HL-60/S4 (cell line): ENCODE measurements around the gene PPM1F.

Experiments
- in situ Hi-C: fragments of 300-500 bp; cut with MboI; formaldehyde crosslinking; loops from 2 replicates; pipeline ENCODE4 v1.14.3; 2022; ENCODE audit warnings: low sequenced_read_pairs

Gene PPM1F

GRCh38 chr22:21942407-21943343 is 10.0 kb downstream of the PPM1F start:
- in situ Hi-C loops, result loop anchor here (10.0 to 25.0 kb wide), 2 partner anchors 238 to 380 kb away; partner anchors contain the start of genes RIMBP3C and UBE2L3

GRCh38 chr22:21941921-21942320 is 10.7 kb downstream of the PPM1F start:
- in situ Hi-C loops, result loop anchor here (10.0 to 25.0 kb wide), 2 partner anchors 237 to 380 kb away; partner anchors contain the start of genes RIMBP3C and UBE2L3

GRCh38 chr22:21940521-21940920 is 12.1 kb downstream of the PPM1F start:
- in situ Hi-C loops, result loop anchor here (10.0 to 25.0 kb wide), 2 partner anchors 236 to 378 kb away; partner anchors contain the start of genes RIMBP3C and UBE2L3

- in situ Hi-C loops, result loop anchor here (10.0 to 25.0 kb wide), 2 partner anchors 235 to 378 kb away; partner anchors contain the start of genes RIMBP3C and UBE2L3
These were observed 12.7 kb downstream of the PPM1F start for GRCh38 chr22:21939935-21940334.

GRCh38 chr22:21939461-21939913 is 13.2 kb downstream of the PPM1F start:
- in situ Hi-C loops, result loop anchor here (25.0 kb wide), 1 partner anchor 377 kb away; the partner anchor contains the start of genes RIMBP3C and UBE2L3

- in situ Hi-C loops, result loop anchor here (25.0 kb wide), 1 partner anchor 377 kb away; the partner anchor contains the start of genes RIMBP3C and UBE2L3
These were observed 13.7 kb downstream of the PPM1F start for GRCh38 chr22:21938906-21939305.

- in situ Hi-C loops, result loop anchor here (25.0 kb wide), 1 partner anchor 376 kb away; the partner anchor contains the start of genes RIMBP3C and UBE2L3
These were observed 14.4 kb downstream of the PPM1F start for GRCh38 chr22:21938071-21938822.

GRCh38 chr22:21937821-21938070 is 14.9 kb downstream of the PPM1F start:
- in situ Hi-C loops, result loop anchor here (25.0 kb wide), 1 partner anchor 375 kb away; the partner anchor contains the start of genes RIMBP3C and UBE2L3

- in situ Hi-C loops, result loop anchor here (25.0 kb wide), 1 partner anchor 375 kb away; the partner anchor contains the start of genes RIMBP3C and UBE2L3
These were observed 15.4 kb downstream of the PPM1F start for GRCh38 chr22:21937041-21937820.

- in situ Hi-C loops, result loop anchor here (25.0 kb wide), 1 partner anchor 374 kb away; the partner anchor contains the start of genes RIMBP3C and UBE2L3
These were observed 16.4 kb downstream of the PPM1F start for GRCh38 chr22:21936151-21936775.

- in situ Hi-C loops, result loop anchor here (25.0 kb wide), 1 partner anchor 372 kb away; the partner anchor contains the start of genes RIMBP3C and UBE2L3
These were observed 18.7 kb downstream of the PPM1F start for GRCh38 chr22:21933910-21934309.

GRCh38 chr22:21933413-21933812 is 19.2 kb downstream of the PPM1F start:
- in situ Hi-C loops, result loop anchor here (25.0 kb wide), 1 partner anchor 371 kb away; the partner anchor contains the start of genes RIMBP3C and UBE2L3

- in situ Hi-C loops, result loop anchor here (25.0 kb wide), 1 partner anchor 370 kb away; the partner anchor contains the start of genes RIMBP3C and UBE2L3
These were observed 20.3 kb downstream of the PPM1F start for GRCh38 chr22:21932347-21932746.

GRCh38 chr22:21931056-21931455 is 21.6 kb downstream of the PPM1F start:
- in situ Hi-C loops, result loop anchor here (25.0 kb wide), 1 partner anchor 369 kb away; the partner anchor contains the start of genes RIMBP3C and UBE2L3

GRCh38 chr22:21929253-21929652 is 23.4 kb downstream of the PPM1F start:
- in situ Hi-C loops, result loop anchor here (25.0 kb wide), 1 partner anchor 367 kb away; the partner anchor contains the start of genes RIMBP3C and UBE2L3

GRCh38 chr22:21928048-21928447 is 24.6 kb downstream of the PPM1F start:
- in situ Hi-C loops, result loop anchor here (25.0 kb wide), 1 partner anchor 366 kb away; the partner anchor contains the start of genes RIMBP3C and UBE2L3

- in situ Hi-C loops, result loop anchor here (25.0 kb wide), 1 partner anchor 365 kb away; the partner anchor contains the start of genes RIMBP3C and UBE2L3
These were observed 25.3 kb downstream of the PPM1F start for GRCh38 chr22:21927174-21927823.

- in situ Hi-C loops, result loop anchor here (25.0 kb wide), 1 partner anchor 364 kb away; the partner anchor contains the start of genes RIMBP3C and UBE2L3
These were observed 25.9 kb downstream of the PPM1F start for GRCh38 chr22:21926728-21927127.
